NCI-H2081 (cell line): ENCODE measurements around the gene ZSCAN10.

ENCODE experiments used
- DNase-seq, 2 experiments: peaks; one replicate each; lab custom pipeline; 2025; lab: John Stamatoyannopoulos, UW

Gene ZSCAN10

DNA sequence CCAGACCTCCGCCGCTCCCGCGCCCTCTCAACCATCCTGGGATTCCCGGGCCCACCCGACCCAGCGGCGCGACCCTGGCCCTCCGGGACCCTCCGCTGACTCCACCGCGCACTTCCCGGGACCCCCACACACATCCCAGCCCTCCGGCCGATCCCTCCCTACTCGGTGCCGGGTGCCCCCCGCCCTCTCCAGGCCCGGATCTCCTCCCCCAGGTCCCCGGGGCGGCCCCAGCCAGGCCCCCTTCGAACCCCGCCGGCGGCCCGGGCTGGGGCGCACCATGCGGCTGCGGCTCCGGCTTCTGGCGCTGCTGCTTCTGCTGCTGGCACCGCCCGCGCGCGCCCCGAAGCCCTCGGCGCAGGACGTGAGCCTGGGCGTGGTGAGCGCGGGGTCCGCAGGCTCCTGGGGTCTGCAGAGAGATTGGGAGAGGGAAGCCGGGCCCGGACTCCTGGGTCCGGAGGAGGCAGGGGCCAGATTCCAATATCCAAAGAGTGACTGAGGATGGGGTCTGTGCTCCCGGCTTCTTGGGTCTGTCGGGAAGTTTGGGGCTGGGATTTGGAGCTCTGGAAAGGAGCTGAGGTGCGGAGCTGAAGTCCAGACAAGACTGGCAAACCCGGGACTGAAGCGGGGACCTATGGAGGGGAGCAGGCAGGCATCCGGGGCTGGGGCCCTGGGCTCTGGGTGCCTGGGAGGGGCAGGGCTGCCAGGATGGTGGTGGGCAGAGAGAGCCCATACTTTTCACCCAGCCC is 52.3 kb downstream of the ZSCAN10 start:
- DNase-seq = no peak

DNA sequence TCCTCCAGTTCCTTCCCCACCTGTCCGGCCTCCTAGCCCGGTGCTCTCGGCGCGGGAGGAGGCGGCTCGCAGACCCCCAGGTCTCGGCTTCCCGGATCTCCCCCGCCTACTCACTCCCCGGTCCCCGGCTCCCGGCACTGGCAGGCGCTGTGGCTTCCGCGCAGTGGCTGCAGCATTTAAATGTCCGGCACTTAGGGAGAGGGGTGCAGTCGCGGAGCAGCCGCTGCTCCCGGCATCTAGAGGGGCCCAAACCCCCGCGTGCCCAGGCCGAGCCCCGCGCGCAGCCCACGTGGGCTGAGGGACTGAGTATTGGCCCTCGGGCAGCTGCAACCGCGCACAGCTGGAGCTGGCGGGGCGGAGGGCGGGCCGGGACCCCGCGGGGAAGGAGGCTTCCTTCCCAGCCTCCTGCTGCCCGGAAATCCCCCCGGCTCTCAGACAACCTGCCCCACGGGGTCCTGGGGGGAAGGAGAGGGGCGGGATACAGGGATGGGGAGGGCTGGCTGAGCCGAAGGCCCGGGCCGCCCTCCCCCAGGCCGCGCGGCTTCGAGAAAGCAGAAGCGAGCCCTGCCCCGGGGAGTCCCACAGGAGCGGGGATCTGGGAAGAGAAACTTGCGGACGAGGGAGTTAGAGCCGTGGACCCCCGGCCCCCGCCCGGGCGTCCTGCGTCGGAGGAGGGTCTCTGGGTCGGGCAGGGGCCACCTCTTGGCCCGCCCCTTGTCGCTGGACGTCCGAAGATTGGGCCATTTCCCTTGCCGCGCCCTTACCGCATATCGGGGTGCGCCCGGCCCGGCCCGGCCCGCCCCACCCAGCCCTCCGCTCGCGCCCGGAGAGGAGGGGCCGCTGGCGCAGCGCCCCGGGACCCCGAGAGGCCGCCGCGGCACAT is 53.1 kb downstream of the ZSCAN10 start, which contains the start of gene MMP25:
Gene MMP25 (plus strand): TSS at position 804 of the 883 bp plus-strand sequence. CDS start 357 bp downstream, outside the sequence.
- no peak for DNase-seq

DNA sequence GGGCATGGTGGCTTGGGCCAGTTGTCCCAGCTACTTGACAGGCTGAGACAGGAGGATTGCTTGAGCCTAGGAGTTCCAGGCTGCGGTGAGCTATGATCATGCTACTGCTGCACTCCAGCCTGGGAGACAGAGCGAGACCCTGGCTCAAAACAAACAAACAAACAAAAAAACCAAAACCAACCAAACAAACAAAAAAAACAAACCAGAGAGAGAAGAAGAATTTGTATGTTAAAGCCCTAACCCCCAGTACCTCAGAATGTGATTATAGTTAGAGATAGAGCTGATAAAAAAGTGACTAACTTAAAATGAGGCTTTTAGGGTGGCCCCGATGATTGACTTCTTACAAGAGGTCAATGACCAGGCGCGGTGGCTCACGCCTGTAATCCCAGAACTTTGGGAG is 54.4 kb downstream of the ZSCAN10 start:
- DNase-seq = no peak

DNA sequence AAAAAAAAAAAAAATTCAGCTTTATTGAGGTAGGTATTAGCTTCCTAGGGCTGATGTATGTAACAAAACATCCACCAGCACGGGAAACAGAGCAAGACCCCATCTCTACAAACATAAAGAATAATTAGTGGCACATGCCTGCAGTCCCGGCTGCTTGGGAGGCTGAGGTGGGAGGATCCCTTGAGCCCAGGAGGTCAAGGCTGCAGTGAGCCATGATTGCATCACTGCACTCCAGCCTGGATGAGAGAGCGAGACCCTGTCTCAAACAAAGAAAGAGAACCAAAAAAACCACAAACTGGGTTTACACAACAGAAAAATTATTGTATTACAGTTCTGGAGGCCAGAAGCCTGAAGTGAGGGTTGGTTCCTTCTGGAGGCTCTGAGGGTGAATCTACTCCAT is 56.7 kb downstream of the ZSCAN10 start:
- no peak for DNase-seq

DNA sequence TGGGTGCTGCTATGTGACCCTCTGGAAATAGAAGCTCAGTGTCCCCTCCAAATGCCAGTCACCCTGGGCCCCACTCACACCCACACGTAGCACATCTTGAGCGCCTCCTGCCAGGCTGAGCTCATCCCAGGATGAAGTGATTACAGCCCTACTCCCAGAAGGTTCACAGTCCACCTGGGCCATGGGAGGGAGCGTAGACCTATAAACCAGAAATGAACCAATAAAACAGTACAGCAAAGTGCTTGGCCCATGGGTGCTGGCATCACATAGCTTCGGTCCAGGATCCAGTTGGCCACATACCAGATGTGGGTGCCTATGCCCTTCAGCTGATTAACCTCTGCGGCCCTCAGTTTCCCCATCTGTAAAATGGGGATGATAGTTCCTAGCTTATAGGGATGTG is 60.2 kb downstream of the ZSCAN10 start:
- DNase-seq = no peak
